GM12875 (cell line): ENCODE measurements around the gene TMPRSS7.

Source experiments
- H3K4me3 ChIP-seq: one replicate; pipeline ENCODE4 v1.5.1; 2011; ENCODE audit warnings: low read depth, low read length, control low read depth
- CTCF ChIP-seq: IDR thresholded peaks from 2 replicates; pipeline ENCODE4 v1.5.1; 2011; ENCODE audit warnings: low read depth, mild to moderate bottlenecking, control low read depth, inconsistent platforms, low read length, moderate library complexity, borderline replicate concordance; ENCODE audit not compliant: insufficient read depth

The TMPRSS7 gene

DNA sequence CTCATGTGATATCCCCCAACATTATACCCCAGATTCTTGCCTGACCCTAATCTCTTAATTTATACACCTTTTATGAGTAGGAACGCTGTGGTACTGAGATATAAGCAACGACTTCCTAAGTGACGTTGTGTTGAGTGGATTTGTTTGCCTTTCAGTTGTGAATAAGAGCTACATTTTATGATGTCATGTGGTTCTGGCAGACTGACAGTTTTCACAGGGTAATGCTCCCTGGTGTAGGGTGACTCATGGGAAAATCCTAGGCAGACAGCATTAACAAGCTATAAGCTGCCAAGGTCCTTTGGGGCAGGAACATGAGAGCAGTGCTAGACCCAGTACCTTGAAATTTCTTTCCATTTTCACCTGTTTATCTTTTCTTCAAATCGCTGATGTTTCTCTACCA, 62.8 kb downstream of the TMPRSS7 start:
- no peak for TF ChIP-seq CTCF

DNA sequence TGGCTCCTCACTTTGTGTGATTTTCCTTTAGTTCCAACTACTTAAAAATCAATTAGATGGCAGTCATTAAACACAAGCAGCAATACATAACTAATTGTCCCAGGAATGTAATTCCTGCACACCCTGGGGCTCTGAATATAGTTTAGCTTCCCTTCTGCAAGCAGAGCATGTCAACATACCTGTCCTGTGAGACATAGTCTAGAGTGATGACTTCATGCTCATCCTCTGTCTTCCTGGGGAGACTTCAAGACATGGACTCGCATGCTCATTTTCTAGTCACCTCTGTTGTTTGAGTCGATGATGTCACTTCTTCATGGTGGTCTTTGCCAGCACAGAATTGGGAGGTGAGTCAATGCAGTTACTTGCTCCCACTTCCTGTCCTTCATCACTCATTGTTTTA, 67.4 kb downstream of the TMPRSS7 start:
- no peak for TF ChIP-seq CTCF
- H3K4me3 ChIP-seq: no peak overlapping the region

More for the DNA sequence above, 62.8 kb downstream of the TMPRSS7 start:
- no peak overlapping the region for H3K4me3 ChIP-seq

DNA sequence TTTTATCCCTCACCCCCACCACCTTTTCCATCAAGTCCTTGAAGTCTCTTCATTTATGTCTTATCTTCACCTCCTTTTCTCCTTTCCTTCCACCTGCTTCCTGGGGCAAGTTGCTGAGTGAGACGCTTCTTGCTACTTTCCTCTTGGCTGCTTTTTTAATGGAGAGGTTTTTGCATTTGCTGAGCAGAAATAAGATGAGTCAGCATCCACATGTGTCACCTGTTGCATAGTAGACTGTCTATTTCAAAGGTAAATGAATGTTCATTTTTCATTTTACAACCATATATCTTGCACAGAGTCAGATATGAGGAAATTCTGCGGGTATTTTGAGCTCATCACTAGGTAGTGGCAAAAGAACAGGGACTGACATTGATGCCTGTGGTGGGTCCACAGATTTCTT, 70.2 kb downstream of the TMPRSS7 start:
- no peak for TF ChIP-seq CTCF
- H3K4me3 ChIP-seq: no peak overlapping the region

- no peak overlapping the region for H3K4me3 ChIP-seq
- no peak for TF ChIP-seq CTCF
Measured at GRCh38 chr3:112109322-112109721, 74.8 kb downstream of the TMPRSS7 start.

DNA sequence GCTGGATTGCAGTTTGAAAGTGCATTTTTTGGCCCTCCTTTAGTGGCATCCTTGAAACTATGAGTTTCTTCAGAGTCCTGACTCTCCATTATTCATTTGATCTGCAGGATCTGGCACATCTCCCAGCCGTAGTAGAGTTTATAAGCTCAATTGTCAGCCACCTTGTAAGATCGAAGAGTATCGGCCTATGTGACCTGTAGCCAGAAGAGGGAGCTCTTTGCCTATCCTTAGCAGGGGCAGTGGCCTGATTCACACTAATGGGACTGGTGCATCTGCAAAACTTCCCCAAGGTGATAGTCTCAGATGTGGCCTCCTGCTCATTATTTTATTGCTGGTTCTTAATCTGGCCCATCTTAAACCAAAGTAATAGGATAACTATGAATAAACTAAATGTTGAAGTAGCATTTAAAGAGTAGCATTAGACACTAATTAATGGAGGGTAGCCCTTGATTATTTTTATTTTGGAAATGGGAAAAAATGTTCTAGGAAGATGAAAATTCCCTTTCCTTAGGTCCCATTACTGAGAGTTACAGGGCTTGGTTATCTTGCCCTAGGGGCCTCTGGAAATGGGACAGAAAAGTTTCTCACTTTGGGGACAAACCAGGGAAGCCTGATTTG, 77.4 kb downstream of the TMPRSS7 start:
- TF ChIP-seq CTCF: peak; percentile 80
- H3K4me3 ChIP-seq: no peak overlapping the region

DNA sequence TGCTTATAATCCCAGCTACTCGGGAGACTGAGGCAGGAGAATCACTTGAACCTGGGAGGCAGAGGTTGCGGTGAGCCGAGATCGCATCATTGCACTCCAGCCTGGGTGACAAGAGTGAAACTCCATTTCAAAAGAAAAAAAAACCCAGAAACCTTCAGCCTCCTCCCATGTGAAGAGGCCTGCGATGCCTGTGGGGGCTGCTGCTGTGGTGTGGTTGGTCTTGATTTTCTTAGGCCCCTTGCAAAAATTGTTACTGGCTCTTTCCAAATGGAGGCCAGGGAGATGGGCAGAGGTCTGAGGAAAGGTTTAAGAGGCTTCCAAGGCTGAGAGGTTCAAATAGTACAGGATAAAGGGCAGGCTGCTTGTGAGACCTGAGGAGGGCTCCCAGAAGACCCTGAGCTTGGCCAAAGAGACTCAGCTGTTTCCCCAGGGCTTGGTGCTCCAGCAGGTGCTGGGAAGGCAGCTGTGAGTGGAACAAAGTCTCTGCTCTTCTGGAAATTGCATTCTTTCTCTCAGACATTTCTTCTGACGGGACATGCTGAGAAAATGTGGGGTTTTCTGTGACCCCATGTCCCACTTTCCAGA, 80.1 kb downstream of the TMPRSS7 start:
- peak overlapping the region; percentile 33 for H3K4me3 ChIP-seq
- no peak for TF ChIP-seq CTCF

- H3K4me3 ChIP-seq: peak overlapping the region; percentile 33
- no peak for TF ChIP-seq CTCF
Measured at GRCh38 chr3:112115161-112115739, 80.7 kb downstream of the TMPRSS7 start.
